ENCODE data around the gene TSHZ2. TPM values are rescaled to one million over a fixed set of nuclear protein-coding genes. Genes with fewer than 3 reads are reported as not detected.

Gene TSHZ2
- total RNA-seq, 1 experiment from 2014 or later: 0.20 TPM

- TF ChIP-seq E2F5 (CRISPR knock-in tag; IDR thresholded peaks at IDR 0.05) (no peak), USF2 (CRISPR knock-in tag; IDR thresholded peaks at IDR 0.05) (no peak), ATF3 (CRISPR knock-in tag; conservative IDR thresholded peaks at IDR 0.05) (no peak)
These were observed 283.0 kb downstream of the TSHZ2 start (continued) for GRCh38 chr20:53255102-53255710.

GRCh38 chr20:53258741-53259140 lies 286.6 kb downstream of the TSHZ2 start:
- H3K4me3 Mint-ChIP-seq: no peak overlapping the region
- CTCF ChIA-PET: no interaction called here
- POLR2A ChIA-PET: no interaction called here
- H3K27ac Mint-ChIP-seq: no peak overlapping the region
- TF ChIP-seq CBFB (CRISPR knock-in tag; IDR thresholded peaks at IDR 0.05; ENCODE audit: low read depth) (no peak), PRRX2 (CRISPR knock-in tag; IDR thresholded peaks at IDR 0.05) (no peak), ZNF532 (CRISPR knock-in tag; IDR thresholded peaks at IDR 0.05; ENCODE audit: borderline replicate concordance) (no peak), ZNF138 (CRISPR knock-in tag; conservative IDR thresholded peaks at IDR 0.05) (no peak), PREB (CRISPR knock-in tag; IDR thresholded peaks at IDR 0.05; ENCODE audit: borderline replicate concordance) (no peak), FOXP4 (CRISPR knock-in tag; IDR thresholded peaks at IDR 0.05) (no peak), ZSCAN18 (CRISPR knock-in tag; IDR thresholded peaks at IDR 0.05) (no peak), HMGA2 (CRISPR knock-in tag; IDR thresholded peaks at IDR 0.05) (no peak), NR2C2 (CRISPR knock-in tag; IDR thresholded peaks at IDR 0.05) (no peak), NFATC4 (CRISPR knock-in tag; IDR thresholded peaks at IDR 0.05) (no peak), NFE2L1 (CRISPR knock-in tag; IDR thresholded peaks at IDR 0.05) (no peak), SP1 (CRISPR knock-in tag; conservative IDR thresholded peaks at IDR 0.05) (no peak)
- peaks cover 6% of the 10 kb centered on the region; the same call in 1 of the 2 replicates for H3K4me1 Mint-ChIP-seq
- peaks cover 7% of the 10 kb centered on the region for H3K36me3 Mint-ChIP-seq
- ATAC-seq: no peak
- H3K9me3 Mint-ChIP-seq: peaks cover 13% of the 10 kb centered on the region
- H3K27me3 Mint-ChIP-seq (ENCODE audit: low read depth): no peaks in the 10 kb centered on the region; the same call in 1 of the 2 replicates
- no peak for DNase-seq (ENCODE audit: low spot score)

Data from WTC11 (cell line).